WTC11 (cell line): ENCODE data around the gene NDUFS3. TPM values are rescaled to one million over a fixed set of nuclear protein-coding genes. Genes with fewer than 3 reads are reported as not detected.

Source experiments
- ATAC-seq: fragments of 200-7000 bp; cut with Tn5 transposase; 2 replicates; pipeline ENCODE4 v1.10.0; 2021; ENCODE audit warnings: mild to moderate bottlenecking, moderate library complexity
- CTCF ChIA-PET: fragments of 300-600 bp; sonication (Branson Sonifier 250); formaldehyde crosslinking; loops from one replicate; lab custom pipeline; 2021; ENCODE audit warnings: antibody characterized with exemption; lab: Charles Lee
- POLR2A ChIA-PET: fragments of 350-600 bp; sonication (Branson Sonifier 250); formaldehyde crosslinking; loops from one replicate; lab custom pipeline; 2021; ENCODE audit warnings: antibody characterized with exemption; lab: Charles Lee
- DNase-seq: peaks from one replicate; pipeline ENCODE4 v3.0.0; 2021; ENCODE audit warnings: low spot score
- H3K27ac Mint-ChIP-seq: 2 replicates; pipeline ENCODE4 v1.8.0; 2021; ENCODE audit warnings: mixed read lengths
- H3K27me3 Mint-ChIP-seq: 2 replicates; pipeline ENCODE4 v1.8.0; 2021; ENCODE audit warnings: low read depth, mild to moderate bottlenecking, moderate library complexity, mixed read lengths
- H3K36me3 Mint-ChIP-seq: 2 replicates; pipeline ENCODE4 v1.8.0; 2021; ENCODE audit warnings: mixed read lengths
- H3K4me1 Mint-ChIP-seq: 2 replicates; pipeline ENCODE4 v1.8.0; 2022; ENCODE audit warnings: mixed read lengths
- H3K4me3 Mint-ChIP-seq: 2 replicates; pipeline ENCODE4 v1.8.0; 2021; ENCODE audit warnings: mild to moderate bottlenecking, moderate library complexity, mixed read lengths
- H3K9me3 Mint-ChIP-seq: 2 replicates; pipeline ENCODE4 v1.8.0; 2021; ENCODE audit warnings: mixed read lengths
- CBFB ChIP-seq: sonication (generic); formaldehyde crosslinking; IDR thresholded peaks from 2 replicates; pipeline ENCODE4 v1.8.1; 2022; ENCODE audit warnings: mild to moderate bottlenecking, low read depth, missing genetic modification reagents
- HMGA2 ChIP-seq: fragments of 250-450 bp; sonication (Bioruptor Pico); IDR thresholded peaks from 2 replicates; pipeline ENCODE4 v1.4.0; 2021; ENCODE audit warnings: mild to moderate bottlenecking, moderate library complexity
- NR2C2 ChIP-seq: sonication (generic); formaldehyde crosslinking; IDR thresholded peaks from 2 replicates; pipeline ENCODE4 v1.8.0; 2022; ENCODE audit warnings: mild to moderate bottlenecking, missing genetic modification reagents
- NR3C1 ChIP-seq: sonication (generic); formaldehyde crosslinking; conservative IDR thresholded peaks from 2 replicates; pipeline ENCODE4 v1.8.1; 2023; ENCODE audit warnings: low read depth, mild to moderate bottlenecking, missing genetic modification reagents
- SOX15 ChIP-seq: fragments of 250-450 bp; sonication (Bioruptor Pico); IDR thresholded peaks from 2 replicates; pipeline ENCODE4 v1.9.0; 2021; ENCODE audit warnings: mild to moderate bottlenecking
- TCF7 ChIP-seq: sonication (generic); formaldehyde crosslinking; IDR thresholded peaks from 2 replicates; pipeline ENCODE4 v1.8.0; 2022; ENCODE audit warnings: mild to moderate bottlenecking, low read depth, missing genetic modification reagents, moderate library complexity
- total RNA-seq: library from RNA; stranded (reverse); gene quantifications from 3 replicates; pipeline ENCODE4 v1.2.3, GENCODE V29; 2021
- TF ChIP-seq, protein P1 (sequence below): sonication (generic); formaldehyde crosslinking; IDR thresholded peaks from 2 replicates; pipeline ENCODE4 v1.8.0; 2022; ENCODE audit warnings: mild to moderate bottlenecking, missing genetic modification reagents
- TF ChIP-seq, protein P2 (sequence below): sonication (generic); formaldehyde crosslinking; IDR thresholded peaks from 2 replicates; pipeline ENCODE4 v1.8.1; 2023; ENCODE audit warnings: mild to moderate bottlenecking, missing genetic modification reagents
- TF ChIP-seq, protein P3 (sequence below): sonication (generic); formaldehyde crosslinking; conservative IDR thresholded peaks from 2 replicates; pipeline ENCODE4 v1.8.1; 2023; ENCODE audit warnings: mild to moderate bottlenecking, low read depth, missing genetic modification reagents, moderate library complexity
- TF ChIP-seq, protein P4 (sequence below): fragments of 250-450 bp; sonication (Bioruptor Pico); IDR thresholded peaks from 2 replicates; pipeline ENCODE4 v1.9.0; 2021; ENCODE audit warnings: moderate library complexity, mild to moderate bottlenecking, inconsistent platforms, borderline replicate concordance
- TF ChIP-seq, protein P5 (sequence below): sonication (generic); formaldehyde crosslinking; IDR thresholded peaks from 2 replicates; pipeline ENCODE4 v1.8.1; 2022; ENCODE audit warnings: mild to moderate bottlenecking, missing genetic modification reagents, moderate library complexity, borderline replicate concordance
- TF ChIP-seq, protein P6 (sequence below): fragments of 250-450 bp; sonication (Bioruptor Pico); IDR thresholded peaks from 2 replicates; pipeline ENCODE4 v1.8.0; 2021; ENCODE audit warnings: mild to moderate bottlenecking
- TF ChIP-seq, protein P7 (sequence below): sonication (generic); formaldehyde crosslinking; IDR thresholded peaks from 2 replicates; pipeline ENCODE4 v1.8.1; 2023; ENCODE audit warnings: mild to moderate bottlenecking, missing genetic modification reagents

The NDUFS3 gene
- total RNA-seq, 1 experiment from 2014 or later, result 140 TPM

DNA sequence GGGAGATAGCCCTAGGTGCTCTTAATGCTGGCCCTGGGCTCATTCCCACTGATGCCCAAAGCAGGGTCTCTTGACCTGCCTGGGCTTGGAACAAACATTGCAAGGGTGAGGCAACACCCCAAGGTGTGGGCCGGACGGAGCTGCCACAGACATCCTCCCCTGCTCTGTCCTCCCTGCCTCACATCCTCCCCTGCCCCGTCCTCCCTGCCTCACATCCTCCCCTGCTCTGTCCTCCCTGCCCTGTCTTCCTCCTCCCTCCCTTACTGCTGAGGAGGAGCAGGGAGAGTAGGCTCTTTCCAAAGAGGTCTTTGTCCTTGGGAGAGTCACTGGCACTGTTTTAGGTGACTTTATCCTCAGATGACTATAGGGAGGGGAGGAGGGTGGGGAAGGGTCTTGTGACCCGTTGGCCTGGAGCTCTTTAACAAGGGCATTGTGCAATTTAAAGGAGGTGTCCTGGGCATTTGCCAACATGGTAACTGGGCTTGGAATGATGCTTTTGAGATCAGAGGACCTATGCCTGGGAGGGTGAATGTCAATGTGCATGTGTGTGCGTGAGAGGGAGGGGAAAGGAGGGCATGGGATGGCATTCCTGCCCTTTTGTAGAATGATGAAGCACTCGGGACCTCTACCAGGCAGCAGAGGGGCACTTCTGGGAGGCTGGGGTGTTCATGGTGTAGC is 8.3 kb downstream of the NDUFS3 start:
- peaks cover 28% of the 10 kb centered on the region for H3K36me3 Mint-ChIP-seq
- no peak overlapping the region for H3K4me3 Mint-ChIP-seq
- no peaks in the 10 kb centered on the region for H3K9me3 Mint-ChIP-seq
- POLR2A ChIA-PET, result no interaction called here
- H3K27ac Mint-ChIP-seq, result no peak overlapping the region; the same call in 1 of the 2 replicates
- TF ChIP-seq, protein P1, sequence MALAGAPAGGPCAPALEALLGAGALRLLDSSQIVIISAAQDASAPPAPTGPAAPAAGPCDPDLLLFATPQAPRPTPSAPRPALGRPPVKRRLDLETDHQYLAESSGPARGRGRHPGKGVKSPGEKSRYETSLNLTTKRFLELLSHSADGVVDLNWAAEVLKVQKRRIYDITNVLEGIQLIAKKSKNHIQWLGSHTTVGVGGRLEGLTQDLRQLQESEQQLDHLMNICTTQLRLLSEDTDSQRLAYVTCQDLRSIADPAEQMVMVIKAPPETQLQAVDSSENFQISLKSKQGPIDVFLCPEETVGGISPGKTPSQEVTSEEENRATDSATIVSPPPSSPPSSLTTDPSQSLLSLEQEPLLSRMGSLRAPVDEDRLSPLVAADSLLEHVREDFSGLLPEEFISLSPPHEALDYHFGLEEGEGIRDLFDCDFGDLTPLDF (CRISPR knock-in tag), result no peak
- CTCF ChIA-PET, result interaction anchor here (0.5 to 1.0 kb wide), 2 partner anchors 34 to 45 kb away, joined by 4 to 6 read pairs; no protein-coding TSS in a partner anchor
- peaks cover 9% of the 10 kb centered on the region for H3K4me1 Mint-ChIP-seq
- DNase-seq (no peak), ATAC-seq (no peak)
- peaks cover 29% of the 10 kb centered on the region for H3K27me3 Mint-ChIP-seq

DNA sequence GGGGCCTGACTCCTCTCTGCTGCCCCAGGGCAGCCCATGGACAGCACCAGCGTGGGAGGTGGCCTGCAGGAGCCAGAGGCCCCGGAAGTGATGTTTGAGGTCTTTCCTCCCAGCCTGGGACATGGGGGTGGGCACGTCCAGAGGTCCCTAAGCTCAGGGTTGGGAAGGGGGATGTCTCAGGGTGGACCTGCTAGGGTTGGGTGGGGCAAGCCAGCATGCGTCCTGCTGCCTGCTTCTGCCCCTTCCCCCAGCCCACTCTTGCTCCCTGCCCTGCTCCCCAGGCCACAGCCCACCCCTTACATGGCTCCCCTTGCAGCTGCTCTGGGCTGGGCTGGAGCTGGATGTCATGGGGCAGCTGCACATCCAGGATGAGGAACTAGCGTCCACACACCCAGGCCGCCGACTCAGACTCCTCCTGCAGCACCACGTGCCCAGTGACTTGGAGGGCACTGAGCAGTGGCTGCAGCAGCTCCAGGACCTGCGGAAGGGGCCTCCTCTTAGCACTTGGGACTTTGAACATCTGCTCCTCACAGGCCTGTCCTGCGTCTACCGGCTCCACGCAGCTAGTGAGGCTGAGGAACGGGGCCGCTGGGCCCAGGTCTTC is 9.0 kb downstream of the NDUFS3 start:
- no peak for TF ChIP-seq NR3C1 (CRISPR knock-in tag)
- TF ChIP-seq NR2C2 (CRISPR knock-in tag), result no peak
- TF ChIP-seq TCF7 (CRISPR knock-in tag), result no peak
- TF ChIP-seq, protein P2, sequence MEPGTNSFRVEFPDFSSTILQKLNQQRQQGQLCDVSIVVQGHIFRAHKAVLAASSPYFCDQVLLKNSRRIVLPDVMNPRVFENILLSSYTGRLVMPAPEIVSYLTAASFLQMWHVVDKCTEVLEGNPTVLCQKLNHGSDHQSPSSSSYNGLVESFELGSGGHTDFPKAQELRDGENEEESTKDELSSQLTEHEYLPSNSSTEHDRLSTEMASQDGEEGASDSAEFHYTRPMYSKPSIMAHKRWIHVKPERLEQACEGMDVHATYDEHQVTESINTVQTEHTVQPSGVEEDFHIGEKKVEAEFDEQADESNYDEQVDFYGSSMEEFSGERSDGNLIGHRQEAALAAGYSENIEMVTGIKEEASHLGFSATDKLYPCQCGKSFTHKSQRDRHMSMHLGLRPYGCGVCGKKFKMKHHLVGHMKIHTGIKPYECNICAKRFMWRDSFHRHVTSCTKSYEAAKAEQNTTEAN (CRISPR knock-in tag), result no peak
- no peak for TF ChIP-seq SOX15
- TF ChIP-seq, protein P3, sequence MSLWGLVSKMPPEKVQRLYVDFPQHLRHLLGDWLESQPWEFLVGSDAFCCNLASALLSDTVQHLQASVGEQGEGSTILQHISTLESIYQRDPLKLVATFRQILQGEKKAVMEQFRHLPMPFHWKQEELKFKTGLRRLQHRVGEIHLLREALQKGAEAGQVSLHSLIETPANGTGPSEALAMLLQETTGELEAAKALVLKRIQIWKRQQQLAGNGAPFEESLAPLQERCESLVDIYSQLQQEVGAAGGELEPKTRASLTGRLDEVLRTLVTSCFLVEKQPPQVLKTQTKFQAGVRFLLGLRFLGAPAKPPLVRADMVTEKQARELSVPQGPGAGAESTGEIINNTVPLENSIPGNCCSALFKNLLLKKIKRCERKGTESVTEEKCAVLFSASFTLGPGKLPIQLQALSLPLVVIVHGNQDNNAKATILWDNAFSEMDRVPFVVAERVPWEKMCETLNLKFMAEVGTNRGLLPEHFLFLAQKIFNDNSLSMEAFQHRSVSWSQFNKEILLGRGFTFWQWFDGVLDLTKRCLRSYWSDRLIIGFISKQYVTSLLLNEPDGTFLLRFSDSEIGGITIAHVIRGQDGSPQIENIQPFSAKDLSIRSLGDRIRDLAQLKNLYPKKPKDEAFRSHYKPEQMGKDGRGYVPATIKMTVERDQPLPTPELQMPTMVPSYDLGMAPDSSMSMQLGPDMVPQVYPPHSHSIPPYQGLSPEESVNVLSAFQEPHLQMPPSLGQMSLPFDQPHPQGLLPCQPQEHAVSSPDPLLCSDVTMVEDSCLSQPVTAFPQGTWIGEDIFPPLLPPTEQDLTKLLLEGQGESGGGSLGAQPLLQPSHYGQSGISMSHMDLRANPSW (CRISPR knock-in tag), result no peak
- no peak for TF ChIP-seq CBFB
- TF ChIP-seq, protein P4, sequence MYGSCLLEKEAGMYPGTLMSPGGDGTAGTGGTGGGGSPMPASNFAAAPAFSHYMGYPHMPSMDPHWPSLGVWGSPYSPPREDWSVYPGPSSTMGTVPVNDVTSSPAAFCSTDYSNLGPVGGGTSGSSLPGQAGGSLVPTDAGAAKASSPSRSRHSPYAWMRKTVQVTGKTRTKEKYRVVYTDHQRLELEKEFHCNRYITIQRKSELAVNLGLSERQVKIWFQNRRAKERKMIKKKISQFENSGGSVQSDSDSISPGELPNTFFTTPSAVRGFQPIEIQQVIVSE (CRISPR knock-in tag), result no peak
- TF ChIP-seq HMGA2 (CRISPR knock-in tag), result no peak
- TF ChIP-seq, protein P5, sequence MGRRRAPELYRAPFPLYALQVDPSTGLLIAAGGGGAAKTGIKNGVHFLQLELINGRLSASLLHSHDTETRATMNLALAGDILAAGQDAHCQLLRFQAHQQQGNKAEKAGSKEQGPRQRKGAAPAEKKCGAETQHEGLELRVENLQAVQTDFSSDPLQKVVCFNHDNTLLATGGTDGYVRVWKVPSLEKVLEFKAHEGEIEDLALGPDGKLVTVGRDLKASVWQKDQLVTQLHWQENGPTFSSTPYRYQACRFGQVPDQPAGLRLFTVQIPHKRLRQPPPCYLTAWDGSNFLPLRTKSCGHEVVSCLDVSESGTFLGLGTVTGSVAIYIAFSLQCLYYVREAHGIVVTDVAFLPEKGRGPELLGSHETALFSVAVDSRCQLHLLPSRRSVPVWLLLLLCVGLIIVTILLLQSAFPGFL, result no peak
- TF ChIP-seq, protein P6, sequence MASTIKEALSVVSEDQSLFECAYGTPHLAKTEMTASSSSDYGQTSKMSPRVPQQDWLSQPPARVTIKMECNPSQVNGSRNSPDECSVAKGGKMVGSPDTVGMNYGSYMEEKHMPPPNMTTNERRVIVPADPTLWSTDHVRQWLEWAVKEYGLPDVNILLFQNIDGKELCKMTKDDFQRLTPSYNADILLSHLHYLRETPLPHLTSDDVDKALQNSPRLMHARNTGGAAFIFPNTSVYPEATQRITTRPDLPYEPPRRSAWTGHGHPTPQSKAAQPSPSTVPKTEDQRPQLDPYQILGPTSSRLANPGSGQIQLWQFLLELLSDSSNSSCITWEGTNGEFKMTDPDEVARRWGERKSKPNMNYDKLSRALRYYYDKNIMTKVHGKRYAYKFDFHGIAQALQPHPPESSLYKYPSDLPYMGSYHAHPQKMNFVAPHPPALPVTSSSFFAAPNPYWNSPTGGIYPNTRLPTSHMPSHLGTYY (CRISPR knock-in tag), result no peak
- TF ChIP-seq, protein P7, sequence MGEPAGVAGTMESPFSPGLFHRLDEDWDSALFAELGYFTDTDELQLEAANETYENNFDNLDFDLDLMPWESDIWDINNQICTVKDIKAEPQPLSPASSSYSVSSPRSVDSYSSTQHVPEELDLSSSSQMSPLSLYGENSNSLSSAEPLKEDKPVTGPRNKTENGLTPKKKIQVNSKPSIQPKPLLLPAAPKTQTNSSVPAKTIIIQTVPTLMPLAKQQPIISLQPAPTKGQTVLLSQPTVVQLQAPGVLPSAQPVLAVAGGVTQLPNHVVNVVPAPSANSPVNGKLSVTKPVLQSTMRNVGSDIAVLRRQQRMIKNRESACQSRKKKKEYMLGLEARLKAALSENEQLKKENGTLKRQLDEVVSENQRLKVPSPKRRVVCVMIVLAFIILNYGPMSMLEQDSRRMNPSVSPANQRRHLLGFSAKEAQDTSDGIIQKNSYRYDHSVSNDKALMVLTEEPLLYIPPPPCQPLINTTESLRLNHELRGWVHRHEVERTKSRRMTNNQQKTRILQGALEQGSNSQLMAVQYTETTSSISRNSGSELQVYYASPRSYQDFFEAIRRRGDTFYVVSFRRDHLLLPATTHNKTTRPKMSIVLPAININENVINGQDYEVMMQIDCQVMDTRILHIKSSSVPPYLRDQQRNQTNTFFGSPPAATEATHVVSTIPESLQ, result no peak
- TF ChIP-seq, all 79 proteins: peak for 0
- Mint-ChIP-seq H3K27me3 (peaks cover 36% of the 10 kb centered on the region), H3K4me1 (peaks cover 14% of the 10 kb centered on the region), H3K9me3 (no peaks in the 10 kb centered on the region), H3K4me3 (no peak overlapping the region), H3K27ac (no peak overlapping the region), H3K36me3 (peaks cover 22% of the 10 kb centered on the region)
- ChIA-PET CTCF (interaction anchor here (0.5 to 1.0 kb wide), 2 partner anchors 35 to 45 kb away, joined by 4 to 6 read pairs; no protein-coding TSS in a partner anchor), POLR2A (no interaction called here)
- DNase-seq (no peak), ATAC-seq (no peak)
